GM03348 (cell line): ENCODE measurements around the gene RSPH9.
"Not testable (repeated sequence)": the region's sequence is repeated elsewhere in the genome, so short reads cannot be mapped to it uniquely, and the experiment has no call there.

Experiments used
- DNase-seq: peaks from one replicate; pipeline ENCODE4 v3.0.0; 2012; ENCODE audit warnings: low spot score

The RSPH9 gene

DNA sequence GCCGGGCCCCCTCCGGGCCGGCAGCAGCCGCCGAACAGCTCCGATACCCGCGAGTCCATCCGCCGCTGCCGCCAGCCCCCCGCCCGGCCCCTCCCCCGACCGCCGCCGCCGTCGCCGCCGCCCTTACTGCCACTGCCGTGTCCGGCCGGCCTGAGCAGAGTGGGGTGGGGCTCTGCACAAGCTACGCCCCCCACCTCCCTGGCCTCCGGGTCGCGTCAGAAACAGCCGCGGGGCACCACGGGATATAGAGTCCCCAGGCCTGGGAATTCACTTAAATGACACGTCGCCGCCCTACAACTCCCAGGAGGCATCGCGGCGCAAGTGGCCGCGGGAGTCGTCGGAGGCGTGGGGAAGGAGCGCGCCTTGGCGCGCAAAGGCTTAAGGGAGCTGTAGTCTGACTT is 15.7 kb upstream of the RSPH9 start, which contains the start of gene GTPBP2:
GTPBP2 (minus strand) TSS at position 161 of the 401 bp plus-strand sequence; CDS start at position 59, 102 bp downstream.
- peak; percentile 97 for DNase-seq

DNA sequence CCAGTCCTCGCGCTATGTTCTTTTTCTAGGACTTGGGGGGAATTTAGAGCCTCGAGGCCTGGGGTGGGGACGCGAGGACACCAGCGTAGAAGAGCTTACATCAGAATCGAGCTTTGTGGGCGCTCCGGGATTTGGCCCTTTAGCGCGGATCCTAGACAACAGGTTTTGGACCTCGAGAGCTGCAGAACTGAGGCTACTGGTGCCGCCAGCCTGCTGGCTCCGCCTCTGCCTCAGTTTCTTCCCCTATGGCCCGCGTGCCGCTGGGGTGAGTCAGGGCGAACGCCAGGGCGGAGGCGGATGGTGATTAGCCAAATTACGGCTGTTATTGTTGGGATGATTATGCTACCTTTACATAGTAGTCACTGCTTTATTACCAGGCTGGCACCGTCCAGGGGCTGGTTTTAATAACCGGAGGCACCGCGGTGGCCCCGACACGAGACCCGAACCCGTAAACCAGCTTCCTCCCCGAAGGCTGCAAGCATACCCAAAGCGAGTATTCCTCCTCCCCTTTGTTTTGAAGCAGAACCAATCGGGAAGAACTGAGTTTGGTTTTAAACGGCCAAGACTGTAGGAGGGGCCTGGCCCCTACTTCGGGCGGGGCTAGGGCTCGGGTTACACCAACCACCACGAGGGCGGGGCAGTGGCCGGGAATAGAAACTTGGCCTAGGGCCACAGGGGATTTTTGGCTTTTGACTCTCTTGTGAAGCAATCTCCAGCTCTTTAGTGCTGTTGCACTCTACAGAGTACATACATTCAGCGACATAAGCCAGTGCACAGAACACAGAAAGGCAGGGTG is 15.1 kb upstream of the RSPH9 start:
- peak; percentile 98 for DNase-seq

DNA sequence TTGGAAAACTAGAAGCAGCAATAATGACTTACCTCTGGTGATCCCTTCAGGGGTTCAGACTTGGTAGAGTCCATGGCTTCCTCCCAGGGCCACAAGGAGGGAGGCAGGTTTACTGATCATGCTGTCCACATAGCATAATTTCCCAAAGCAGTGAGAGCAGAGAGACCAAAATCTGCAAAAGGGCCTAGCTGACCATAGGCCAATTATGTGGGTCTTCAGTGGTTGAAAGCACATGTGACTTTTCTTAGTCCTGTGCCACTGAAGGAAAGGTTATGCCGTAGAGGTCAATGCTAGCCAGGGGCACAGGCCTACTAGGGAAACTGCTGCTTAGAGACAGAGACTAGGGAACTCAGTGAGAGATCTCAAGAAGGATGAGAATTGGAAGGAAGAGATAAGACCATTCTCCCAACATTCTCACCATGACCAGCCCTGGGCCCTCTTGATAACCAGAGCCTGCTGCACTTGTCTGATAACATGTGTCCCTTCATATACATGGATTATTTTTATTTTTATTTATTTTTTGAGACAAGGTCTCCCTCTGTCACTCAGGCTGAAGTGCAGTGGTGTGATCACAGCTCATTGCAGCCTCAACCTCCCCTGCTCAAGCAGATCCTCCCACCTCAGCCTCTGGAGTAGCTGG is 13.7 kb upstream of the RSPH9 start:
- DNase-seq, result no peak

DNA sequence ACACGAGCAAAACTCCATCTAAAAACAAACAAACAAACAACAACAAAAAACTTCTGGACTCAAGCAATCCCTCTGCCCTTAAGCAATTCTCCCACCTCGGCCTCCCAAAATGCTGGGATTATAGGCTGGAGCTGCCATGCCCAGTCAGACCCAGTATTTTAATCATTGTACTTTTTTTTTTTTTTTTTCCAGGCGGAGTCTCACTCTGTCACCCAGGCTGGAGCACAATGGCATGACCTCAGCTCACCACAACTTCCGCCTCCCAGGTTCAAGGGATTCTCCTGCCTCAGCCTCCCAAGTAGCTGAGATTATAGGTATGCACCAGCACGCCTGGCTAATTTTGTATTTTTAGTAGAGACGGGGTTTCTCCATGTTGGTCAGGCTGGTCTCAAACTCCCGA is 11.8 kb upstream of the RSPH9 start:
- DNase-seq, result not testable (repeated sequence)

DNA sequence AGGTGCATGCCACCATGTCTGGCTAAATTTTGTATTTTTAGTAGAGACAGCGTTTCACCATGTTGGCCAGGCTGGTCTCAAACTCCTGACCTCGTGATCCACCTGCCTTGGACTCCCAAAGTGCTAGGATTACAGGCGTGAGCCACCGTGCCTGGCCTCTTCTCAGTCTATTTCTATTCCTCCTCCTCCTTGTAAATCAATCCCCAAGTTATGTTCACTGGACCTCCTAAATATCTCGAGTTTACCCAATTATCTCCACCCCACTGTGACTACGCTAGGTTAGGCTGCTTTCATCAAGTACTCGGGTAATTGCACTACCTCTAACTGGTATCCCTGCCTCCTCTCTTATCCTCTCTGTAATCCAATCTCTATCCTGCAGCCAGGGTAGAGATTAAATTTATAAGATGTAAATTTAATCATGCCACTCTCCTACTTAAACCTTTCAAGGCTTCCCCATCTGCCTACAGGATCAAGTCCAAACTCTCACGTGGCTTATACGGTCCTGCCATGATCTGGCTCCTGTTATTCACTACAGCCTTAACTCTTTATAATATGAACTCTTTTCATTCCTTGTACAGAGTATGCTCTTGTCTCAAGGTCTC is 10.0 kb upstream of the RSPH9 start:
- no peak for DNase-seq

DNA sequence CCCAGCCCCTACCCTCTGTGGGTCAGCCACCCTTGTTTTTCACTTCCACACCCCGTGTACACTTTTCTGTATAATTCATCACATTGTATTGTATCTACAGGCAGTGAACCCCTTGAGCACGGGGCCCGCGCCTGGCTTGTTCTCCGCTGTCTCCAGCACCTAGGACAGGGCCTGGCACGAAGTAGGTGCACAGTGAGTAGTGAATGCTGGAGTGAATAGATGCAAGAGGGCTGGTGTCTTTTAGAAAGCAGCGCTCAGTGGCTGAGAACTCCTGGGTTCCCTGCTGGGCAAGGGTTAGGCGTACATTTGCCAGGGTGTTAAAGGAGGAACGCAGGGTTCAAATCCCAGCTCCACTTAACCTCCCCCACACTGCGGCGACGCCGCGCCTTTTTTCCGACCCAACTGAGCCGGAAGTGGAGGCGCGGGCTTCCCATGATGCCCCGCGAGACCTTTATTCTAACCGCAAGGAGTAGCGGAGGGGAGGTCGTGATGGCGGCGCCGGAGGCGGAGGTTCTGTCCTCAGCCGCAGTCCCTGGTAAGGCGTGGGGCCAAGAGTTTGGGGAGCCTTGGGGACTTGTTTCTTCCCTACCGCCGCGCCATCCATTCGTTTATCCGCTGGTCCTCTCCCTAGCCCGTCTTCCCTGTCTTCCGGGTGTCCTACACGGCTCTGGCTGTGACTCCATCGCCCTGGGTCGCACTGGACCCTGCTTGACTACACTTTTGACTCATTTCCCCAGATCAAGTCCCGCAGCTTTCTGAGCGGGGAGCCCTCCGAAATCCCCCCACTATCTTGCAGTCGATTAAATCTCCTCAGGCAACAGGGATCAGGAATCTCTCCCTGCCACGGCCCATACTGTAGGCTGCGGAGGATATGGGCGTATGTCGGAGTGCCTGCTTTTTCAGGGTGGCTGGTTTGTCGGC is 9.2 kb upstream of the RSPH9 start, which contains the start of gene MAD2L1BP:
MAD2L1BP (plus strand) TSS at position 454 of the 921 bp plus-strand sequence; CDS start at position 490, 36 bp downstream.
- peak; percentile 87 for DNase-seq

DNA sequence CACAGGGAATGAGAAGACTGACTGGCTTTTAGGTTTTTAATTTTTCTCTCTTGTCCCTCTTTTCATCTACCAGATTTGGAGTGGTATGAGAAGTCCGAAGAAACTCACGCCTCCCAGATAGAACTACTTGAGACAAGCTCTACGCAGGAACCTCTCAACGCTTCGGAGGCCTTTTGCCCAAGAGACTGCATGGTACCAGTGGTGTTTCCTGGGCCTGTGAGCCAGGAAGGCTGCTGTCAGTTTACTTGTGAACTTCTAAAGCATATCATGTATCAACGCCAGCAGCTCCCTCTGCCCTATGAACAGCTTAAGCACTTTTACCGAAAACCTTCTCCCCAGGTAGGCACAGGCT is 8.6 kb upstream of the RSPH9 start:
- DNase-seq, result no peak

GRCh38 chr6:43639984-43640800 is 4.6 kb upstream of the RSPH9 start:
- DNase-seq, result no peak

DNA sequence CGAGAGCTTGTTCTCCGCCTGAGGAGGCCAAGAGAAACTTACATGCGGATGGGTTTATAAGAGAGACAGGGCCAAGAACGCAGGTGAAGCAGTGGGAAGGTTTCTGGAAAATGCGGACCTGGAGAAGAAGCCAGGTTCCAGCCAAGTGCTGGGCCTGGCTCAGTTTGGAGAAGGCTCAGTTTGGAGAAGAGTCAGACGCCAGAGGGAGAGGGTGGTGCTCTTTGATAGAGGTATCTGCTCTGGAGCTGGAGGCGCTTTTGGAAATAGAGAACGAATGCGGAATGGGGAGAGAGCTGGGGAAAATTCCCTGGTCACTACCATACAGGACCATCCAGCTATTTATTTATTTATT is 753 bp downstream of the RSPH9 start:
- DNase-seq, result no peak

GRCh38 chr6:43647613-43648012 is 2.8 kb downstream of the RSPH9 start:
- DNase-seq, result no peak

GRCh38 chr6:43648248-43648647 is 3.4 kb downstream of the RSPH9 start:
- DNase-seq, result no peak

GRCh38 chr6:43652822-43653221 is 8.0 kb downstream of the RSPH9 start:
- not testable (repeated sequence) for DNase-seq

GRCh38 chr6:43657221-43657802 is 12.5 kb downstream of the RSPH9 start:
- DNase-seq, result no peak

DNA sequence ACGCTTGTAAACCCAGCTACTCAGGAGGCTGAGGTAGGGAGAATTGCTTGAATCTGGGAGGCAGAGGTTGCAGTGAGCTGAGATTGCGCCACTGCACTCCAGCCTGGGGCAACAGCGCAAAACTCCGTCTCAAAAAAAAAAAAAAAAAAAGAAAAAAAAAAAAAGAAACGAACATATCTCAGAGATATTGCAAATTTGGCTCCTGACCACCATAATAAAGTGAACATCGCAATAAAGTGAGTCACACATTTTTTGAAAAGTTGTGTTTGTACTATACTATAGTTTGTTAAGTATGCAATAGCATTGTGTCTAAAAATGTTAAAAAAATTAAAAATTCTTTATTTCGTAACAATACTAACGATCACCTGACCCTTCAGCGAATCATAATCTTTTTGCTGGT is 13.3 kb downstream of the RSPH9 start:
- no peak for DNase-seq

GRCh38 chr6:43662948-43663347 is 18.1 kb downstream of the RSPH9 start:
- DNase-seq, result not testable (repeated sequence)

DNA sequence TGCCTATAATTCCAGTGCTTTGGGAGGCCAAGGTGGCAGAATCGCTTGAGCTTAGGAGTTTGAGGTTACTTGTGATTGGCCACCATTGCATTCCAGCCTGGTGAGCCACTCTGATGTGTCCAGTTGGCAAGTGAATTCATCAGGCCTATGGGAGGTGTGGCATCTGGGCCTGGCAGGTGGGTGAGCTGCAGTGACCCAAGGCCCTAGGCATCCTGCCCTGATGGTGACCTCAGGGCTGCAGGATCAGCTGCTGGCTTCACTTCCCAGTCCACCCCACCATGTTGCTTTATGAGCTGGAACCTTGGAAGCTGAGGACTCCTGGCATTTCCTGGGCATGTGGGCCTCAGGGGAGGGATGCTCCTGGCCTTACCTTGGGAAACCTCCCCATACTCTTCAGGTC is 20.5 kb downstream of the RSPH9 start:
- DNase-seq, result peak; percentile 43

GRCh38 chr6:43666196-43666920 is 21.5 kb downstream of the RSPH9 start:
- no peak for DNase-seq

GRCh38 chr6:43667245-43668150 is 22.7 kb downstream of the RSPH9 start:
- DNase-seq, result peak; percentile 88
